IMR-90 (cell line): ENCODE measurements around the gene DMAP1. TPM values are rescaled to one million over a fixed set of nuclear protein-coding genes. Genes with fewer than 3 reads are reported as not detected.

Experiments
- ATAC-seq: fragments of 200-7000 bp; cut with Tn5 transposase; 2 replicates; pipeline ENCODE4 v1.9.1; 2020; ENCODE audit warnings: low read depth, mild to moderate bottlenecking, moderate library complexity
- BruUV-seq: library from RNA; stranded (reverse); fragments of 400-500 nt; replicated peaks from 2 replicates; lab custom pipeline; 2021; lab: Mats Ljungman, UMichigan
- CTCF ChIA-PET: fragments of 300-600 bp; formaldehyde crosslinking; extraction: SDS; loops from one replicate; lab custom pipeline; 2021; ENCODE audit warnings: antibody characterized with exemption; lab: Yijun Ruan, JAX
- POLR2A ChIA-PET: fragments of 300-600 bp; sonication (Branson Sonifier 250); formaldehyde crosslinking; loops from one replicate; lab custom pipeline; 2022; ENCODE audit warnings: antibody characterized with exemption; ENCODE audit not compliant: unreplicated experiment; lab: Charles Lee
- DNase-seq: peaks from one replicate; pipeline ENCODE4 v3.0.0; 2013
- H2AFZ ChIP-seq: replicated peaks from 2 replicates; pipeline ENCODE3; 2013; ENCODE audit warnings: low read length, mild to moderate bottlenecking; ENCODE audit not compliant: poor library complexity
- H2AK5ac ChIP-seq: 2 replicates; pipeline ENCODE4 v1.6.1; 2013; ENCODE audit warnings: low read depth, low read length, inconsistent platforms
- H2AK9ac ChIP-seq: replicated peaks from 2 replicates; pipeline ENCODE3; 2013; ENCODE audit warnings: mild to moderate bottlenecking, low read depth, low read length, moderate library complexity; ENCODE audit not compliant: poor library complexity
- H2BK120ac ChIP-seq: 2 replicates; pipeline ENCODE4 v1.6.1; 2013; ENCODE audit warnings: low read depth, low read length, inconsistent platforms
- H2BK15ac ChIP-seq: 3 replicates; pipeline ENCODE4 v1.6.1; 2013; ENCODE audit warnings: low read depth, low read length, inconsistent platforms
- H2BK20ac ChIP-seq: 2 replicates; pipeline ENCODE4 v1.6.1; 2013; ENCODE audit warnings: low read depth, mild to moderate bottlenecking, inconsistent platforms, low read length, moderate library complexity
- H2BK5ac ChIP-seq: 2 replicates; pipeline ENCODE4 v1.6.1; 2013; ENCODE audit warnings: mild to moderate bottlenecking, low read depth, low read length, inconsistent platforms; ENCODE audit not compliant: poor library complexity, severe bottlenecking
- H3K14ac ChIP-seq: replicated peaks from 2 replicates; pipeline ENCODE4 v1.6.1; 2013; ENCODE audit warnings: low read depth, low read length, inconsistent platforms
- H3K18ac ChIP-seq: 2 replicates; pipeline ENCODE4 v1.6.1; 2013; ENCODE audit warnings: low read depth, low read length, control low read depth
- H3K23ac ChIP-seq: 2 replicates; pipeline ENCODE4 v1.6.1; 2013; ENCODE audit warnings: low read depth, low read length, inconsistent platforms
- H3K27ac ChIP-seq: 2 replicates; pipeline ENCODE4 v1.5.1; 2013; ENCODE audit warnings: mild to moderate bottlenecking, control low read depth, low read length; ENCODE audit not compliant: insufficient read depth
- H3K27me3 ChIP-seq: 2 replicates; pipeline ENCODE4 v1.6.1; 2013; ENCODE audit warnings: low read length; ENCODE audit not compliant: control insufficient read depth, insufficient read depth
- H3K36me3 ChIP-seq: 2 replicates; pipeline ENCODE4 v1.6.1; 2013; ENCODE audit warnings: low read length, mixed read lengths; ENCODE audit not compliant: control insufficient read depth, insufficient read depth
- H3K4ac ChIP-seq: 2 replicates; pipeline ENCODE4 v1.6.1; 2013; ENCODE audit warnings: low read depth, low read length, inconsistent platforms
- H3K4me1 ChIP-seq: 2 replicates; pipeline ENCODE4 v1.6.1; 2013; ENCODE audit warnings: low read length, mixed read lengths; ENCODE audit not compliant: control insufficient read depth, insufficient read depth
- H3K4me2 ChIP-seq: 2 replicates; pipeline ENCODE4 v1.6.1; 2013; ENCODE audit warnings: low read depth, mild to moderate bottlenecking, control low read depth, low read length, moderate library complexity
- H3K4me3 ChIP-seq: 2 replicates; pipeline ENCODE4 v1.5.1; 2013; ENCODE audit warnings: low read depth, mild to moderate bottlenecking, control low read depth, low read length, moderate library complexity; ENCODE audit not compliant: insufficient read depth
- H3K56ac ChIP-seq: 2 replicates; pipeline ENCODE4 v1.6.1; 2013; ENCODE audit warnings: low read length, inconsistent platforms; ENCODE audit not compliant: insufficient read depth; ENCODE audit errors: extremely low read depth
- H3K79me1 ChIP-seq, 2 experiments: 2 replicates each; pipeline ENCODE4 v1.6.1; 2013; ENCODE audit warnings: low read length in 2 of 2, inconsistent platforms in 1 of 2, low read depth in 1 of 2
- H3K9ac ChIP-seq: 2 replicates; pipeline ENCODE4 v1.6.1; 2013; ENCODE audit warnings: low read depth, low read length, control low read depth
- H3K9me1 ChIP-seq: 2 replicates; pipeline ENCODE4 v1.6.1; 2013; ENCODE audit warnings: low read length, inconsistent platforms; ENCODE audit not compliant: insufficient read depth
- H3K9me3 ChIP-seq: 2 replicates; pipeline ENCODE4 v1.6.1; 2013; ENCODE audit warnings: low read length; ENCODE audit not compliant: control insufficient read depth, insufficient read depth
- H4K20me1 ChIP-seq: 2 replicates; pipeline ENCODE4 v1.6.1; 2013; ENCODE audit warnings: low read length, inconsistent platforms; ENCODE audit not compliant: insufficient read depth
- H4K5ac ChIP-seq: 2 replicates; pipeline ENCODE4 v1.6.1; 2013; ENCODE audit warnings: mild to moderate bottlenecking, low read depth, low read length, control low read depth
- H4K8ac ChIP-seq, 2 experiments: 2 replicates each; pipeline ENCODE4 v1.6.1; 2013; ENCODE audit warnings: low read depth in 2 of 2, low read length in 2 of 2, control low read depth in 1 of 2, inconsistent platforms in 1 of 2
- H4K91ac ChIP-seq: 2 replicates; pipeline ENCODE4 v1.6.1; 2013; ENCODE audit warnings: low read depth, low read length, inconsistent platforms; ENCODE audit not compliant: insufficient read depth
- BHLHE40 ChIP-seq: fragments of 150-350 bp; IDR thresholded peaks from 2 replicates; pipeline ENCODE4 v1.6.1; 2016; ENCODE audit warnings: mild to moderate bottlenecking, low read depth, low read length
- CEBPB ChIP-seq: IDR thresholded peaks from 2 replicates; pipeline ENCODE4 v1.6.1; 2012; ENCODE audit warnings: low read depth, low read length, improper control_type of control experiment
- CHD1 ChIP-seq: IDR thresholded peaks from 2 replicates; pipeline ENCODE4 v1.6.1; 2012; ENCODE audit warnings: low read depth, low read length, improper control_type of control experiment
- CTCF ChIP-seq: conservative IDR thresholded peaks from 2 replicates; pipeline ENCODE4 v1.5.1; 2012; ENCODE audit warnings: mild to moderate bottlenecking, low read depth, low read length, improper control_type of control experiment
- ELK1 ChIP-seq: fragments of 150-350 bp; IDR thresholded peaks from 2 replicates; pipeline ENCODE4 v1.6.1; 2016; ENCODE audit warnings: low read depth, mild to moderate bottlenecking, low read length, moderate library complexity, borderline replicate concordance
- FOS ChIP-seq: fragments of 150-350 bp; IDR thresholded peaks from 2 replicates; pipeline ENCODE4 v1.6.1; 2016; ENCODE audit warnings: low read depth, low read length
- MAFK ChIP-seq: IDR thresholded peaks from 2 replicates; pipeline ENCODE4 v1.6.1; 2012; ENCODE audit warnings: low read depth, low read length, improper control_type of control experiment
- MAZ ChIP-seq: IDR thresholded peaks from 2 replicates; pipeline ENCODE4 v1.6.1; 2012; ENCODE audit warnings: low read depth, mild to moderate bottlenecking, low read length, improper control_type of control experiment, moderate library complexity, borderline replicate concordance
- MXI1 ChIP-seq: IDR thresholded peaks from 2 replicates; pipeline ENCODE4 v1.6.1; 2012; ENCODE audit warnings: low read depth, mild to moderate bottlenecking, low read length, moderate library complexity, borderline replicate concordance
- NFE2L2 ChIP-seq: fragments of 150-350 bp; IDR thresholded peaks from 2 replicates; pipeline ENCODE4 v1.6.1; 2016; ENCODE audit warnings: low read depth, mild to moderate bottlenecking, low read length
- POLR2A ChIP-seq: IDR thresholded peaks from 2 replicates; pipeline ENCODE4 v1.6.1; 2012; ENCODE audit warnings: mild to moderate bottlenecking, low read depth, low read length
- RAD21 ChIP-seq: IDR thresholded peaks from 2 replicates; pipeline ENCODE4 v1.6.1; 2012; ENCODE audit warnings: low read length, improper control_type of control experiment
- RCOR1 ChIP-seq: IDR thresholded peaks from 2 replicates; pipeline ENCODE4 v1.6.1; 2012; ENCODE audit warnings: mild to moderate bottlenecking, low read length, improper control_type of control experiment; ENCODE audit not compliant: insufficient replicate concordance
- RFX5 ChIP-seq: IDR thresholded peaks from 2 replicates; pipeline ENCODE4 v1.8.0; 2012; ENCODE audit warnings: low read depth, mild to moderate bottlenecking, low read length, moderate library complexity
- SMC3 ChIP-seq: fragments of 150-350 bp; IDR thresholded peaks from 2 replicates; pipeline ENCODE4 v1.6.1; 2016; ENCODE audit warnings: low read depth, mild to moderate bottlenecking, antibody characterized with exemption, low read length, moderate library complexity
- USF2 ChIP-seq: fragments of 150-350 bp; IDR thresholded peaks from 2 replicates; pipeline ENCODE4 v1.6.1; 2017; ENCODE audit warnings: mild to moderate bottlenecking, antibody characterized with exemption, low read length, low read depth
- WGBS, 2 experiments: methylation state at CpG; one replicate each; pipeline versions ENCODE4 v1.1.5 to v1.1.7; 2013; ENCODE audit warnings: missing lambda C conversion rate in 2 of 2; ENCODE audit not compliant: insufficient read length in 1 of 2; ENCODE audit errors: extremely low coverage in 2 of 2; 5-methylcytosine and 5-hydroxymethylcytosine counted together
- dilution Hi-C: fragments of 300-500 bp; cut with HindIII; formaldehyde crosslinking; loops from one replicate; pipeline ENCODE4 v1.14.3; 2018; ENCODE audit warnings: low sequenced_read_pairs; ENCODE audit not compliant: unreplicated experiment
- in situ Hi-C: fragments of 300-500 bp; cut with MboI; formaldehyde crosslinking; loops from 3 replicates; pipeline ENCODE4 v1.14.3; 2019; ENCODE audit warnings: low sequenced_read_pairs, inconsistent platforms, mixed read lengths
- intact Hi-C: fragments of 100-400 bp; cut with micrococcal nuclease; formaldehyde crosslinking; loops from 2 replicates; pipeline ENCODE4 v1.10.0; 2022
- polyA plus RNA-seq, 3 experiments: library from polyadenylated mRNA; depleted of rRNA; stranded (reverse); fragments of >200 nt; gene quantifications; 2 replicates each; pipeline ENCODE4 v1.2.3, GENCODE V29; 2012; ENCODE audit warnings: low replicate concordance in 1 of 3
- total RNA-seq: library from RNA; depleted of rRNA; stranded (reverse); fragments of >200 nt; gene quantifications from 2 replicates; pipeline ENCODE4 v1.2.3, GENCODE V29; 2012

DMAP1 gene
- total and polyA plus RNA-seq, 2 of the 4 experiments (the other 2 are of a cell fraction): 22.2 to 34.3 TPM

- CTCF ChIA-PET: interaction anchor here (0.6 kb wide), 1 partner anchor 18 kb away, joined by 3 read pairs; no protein-coding TSS in a partner anchor
- TF ChIP-seq SMC3: no peak
- no peak for TF ChIP-seq MAZ
- no peak for TF ChIP-seq CTCF
- TF ChIP-seq MAFK: no peak
- TF ChIP-seq RAD21: no peak
- TF ChIP-seq RFX5: no peak
- no peak for TF ChIP-seq FOS
- TF ChIP-seq BHLHE40: no peak
- TF ChIP-seq CHD1: no peak
- TF ChIP-seq POLR2A: no peak
- no peak for TF ChIP-seq CEBPB
- no peak for TF ChIP-seq ELK1
- TF ChIP-seq MXI1: no peak
- no peak for TF ChIP-seq RCOR1
- no peak for TF ChIP-seq NFE2L2
- TF ChIP-seq USF2: no peak
- peaks cover 11% of the 10 kb centered on the region for H3K4me1 ChIP-seq
Measured at GRCh38 chr1:44235808-44236207, 22.5 kb downstream of the DMAP1 start.

More at GRCh38 chr1:44235808-44236207, 22.5 kb downstream of the DMAP1 start:
- no peak overlapping the region for H2BK15ac ChIP-seq
- peaks cover 4% of the 10 kb centered on the region; the same call in 1 of the 2 replicates for H4K20me1 ChIP-seq
- no TSS peak for BruUV-seq
- H3K9ac ChIP-seq: no peak overlapping the region
- no peaks in the 10 kb centered on the region for H3K27me3 ChIP-seq
- ATAC-seq: no peak
- no peak overlapping the region for H4K5ac ChIP-seq
- H2AK9ac ChIP-seq: no peak overlapping the region
- H3K27ac ChIP-seq: no peak overlapping the region
- H3K4me2 ChIP-seq: no peak overlapping the region
- POLR2A ChIA-PET: no interaction called here
- no peak overlapping the region for H3K4ac ChIP-seq
- no peak overlapping the region for H2AFZ ChIP-seq
- H3K18ac ChIP-seq: no peak overlapping the region
- no peak overlapping the region for H4K91ac ChIP-seq
- WGBS, 2 experiments: no CpG with 5 or more reads among the region's 5 CpGs
- H3K4me3 ChIP-seq: no peak overlapping the region
- no peak overlapping the region for H2BK120ac ChIP-seq
- H3K79me1 ChIP-seq: peaks cover 0 to 3% of the 10 kb centered on the region in 2 experiments; a peak in 1 of 4 replicates
- dilution Hi-C loops: no loop called here
- peaks cover under 1% of the 10 kb centered on the region; the same call in 1 of the 2 replicates for H3K36me3 ChIP-seq
- H2BK20ac ChIP-seq: no peak overlapping the region
- intact Hi-C loops: no loop called here
- no peak overlapping the region for H2BK5ac ChIP-seq
- H3K9me1 ChIP-seq: peaks cover 9% of the 10 kb centered on the region
- H4K8ac ChIP-seq: no peak overlapping the region
- no peak overlapping the region for H3K56ac ChIP-seq
- H3K9me3 ChIP-seq: no peaks in the 10 kb centered on the region
- in situ Hi-C loops: no loop called here
- no peak overlapping the region for H3K23ac ChIP-seq
- H2AK5ac ChIP-seq: no peak overlapping the region
- no peak for DNase-seq
- no peak overlapping the region for H3K14ac ChIP-seq
